Measurements from ENCODE around the gene GARNL3. TPM values are rescaled to one million over a fixed set of nuclear protein-coding genes. Genes with fewer than 3 reads are reported as not detected.

GARNL3 gene
- total RNA-seq, 1 donor from 2014 or later = 32.0 TPM

- Histone ChIP-seq H2AFZ (replicated peaks) (no peak overlapping the region), H3K9ac (no peak overlapping the region), H3K4me3 (no peak overlapping the region), H3K4me2 (no peak overlapping the region), H3K27me3 (no peaks in the 10 kb centered on the region), H3K36me3 (no peaks in the 10 kb centered on the region), H3K9me3 (ENCODE audit: low read depth) (no peaks in the 10 kb centered on the region), H3K27ac (no peak overlapping the region), H3K79me2 (ENCODE audit: low read depth) (no peaks in the 10 kb centered on the region), H4K20me1 (ENCODE audit: low read depth) (no peaks in the 10 kb centered on the region), H3K4me1 (peaks cover 6% of the 10 kb centered on the region), H3F3A (ENCODE audit: low read depth) (no peaks in the 10 kb centered on the region)
- peaks cover 1% of the 10 kb centered on the region for H3K36me3 Mint-ChIP-seq
- H3K27ac Mint-ChIP-seq = no peak overlapping the region
- H3K9me3 Mint-ChIP-seq = no peaks in the 10 kb centered on the region
- no peaks in the 10 kb centered on the region for H3K27me3 Mint-ChIP-seq (ENCODE audit: insufficient read depth, low read depth)
- DNase-seq (ENCODE audit: low spot score) = no peak
- no peak overlapping the region for H3K4me3 Mint-ChIP-seq
- TF ChIP-seq, protein P1, sequence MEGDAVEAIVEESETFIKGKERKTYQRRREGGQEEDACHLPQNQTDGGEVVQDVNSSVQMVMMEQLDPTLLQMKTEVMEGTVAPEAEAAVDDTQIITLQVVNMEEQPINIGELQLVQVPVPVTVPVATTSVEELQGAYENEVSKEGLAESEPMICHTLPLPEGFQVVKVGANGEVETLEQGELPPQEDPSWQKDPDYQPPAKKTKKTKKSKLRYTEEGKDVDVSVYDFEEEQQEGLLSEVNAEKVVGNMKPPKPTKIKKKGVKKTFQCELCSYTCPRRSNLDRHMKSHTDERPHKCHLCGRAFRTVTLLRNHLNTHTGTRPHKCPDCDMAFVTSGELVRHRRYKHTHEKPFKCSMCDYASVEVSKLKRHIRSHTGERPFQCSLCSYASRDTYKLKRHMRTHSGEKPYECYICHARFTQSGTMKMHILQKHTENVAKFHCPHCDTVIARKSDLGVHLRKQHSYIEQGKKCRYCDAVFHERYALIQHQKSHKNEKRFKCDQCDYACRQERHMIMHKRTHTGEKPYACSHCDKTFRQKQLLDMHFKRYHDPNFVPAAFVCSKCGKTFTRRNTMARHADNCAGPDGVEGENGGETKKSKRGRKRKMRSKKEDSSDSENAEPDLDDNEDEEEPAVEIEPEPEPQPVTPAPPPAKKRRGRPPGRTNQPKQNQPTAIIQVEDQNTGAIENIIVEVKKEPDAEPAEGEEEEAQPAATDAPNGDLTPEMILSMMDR (IDR thresholded peaks at IDR 0.05) = no peak
- TF ChIP-seq EZH2phosphoT487 (IDR thresholded peaks at IDR 0.05) (no peak), EZH2 (IDR thresholded peaks at IDR 0.05) (no peak)
- no peaks in the 10 kb centered on the region for H3K4me1 Mint-ChIP-seq
These were observed 26.7 kb downstream of the GARNL3 start for GRCh38 chr9:127291246-127291778.

DNA sequence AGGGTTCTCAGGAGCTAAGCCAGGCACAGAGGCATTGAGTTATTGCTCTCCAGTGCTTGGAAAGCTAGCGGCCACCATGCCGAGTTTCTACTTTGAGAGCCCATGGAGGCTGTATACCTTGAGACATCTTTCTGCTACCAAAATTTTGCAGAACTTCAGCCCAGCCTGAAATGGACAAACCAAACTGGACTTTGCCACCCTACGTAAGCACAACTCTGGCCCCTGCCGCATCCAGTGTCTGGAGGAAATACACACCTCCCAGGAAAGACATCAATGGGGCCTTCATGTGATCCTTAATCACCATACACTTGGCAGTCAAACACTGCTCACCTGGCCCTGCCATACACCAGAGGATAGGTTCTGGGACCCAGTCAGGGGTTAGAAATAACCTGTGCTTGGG is 27.8 kb downstream of the GARNL3 start:
- Histone ChIP-seq H3K9ac (no peak overlapping the region), H3K36me3 (no peaks in the 10 kb centered on the region), H3K4me3 (no peak overlapping the region), H3K27me3 (no peaks in the 10 kb centered on the region), H2AFZ (replicated peaks) (no peak overlapping the region), H3K4me2 (no peak overlapping the region), H3K27ac (no peak overlapping the region), H3K9me3 (ENCODE audit: low read depth) (no peaks in the 10 kb centered on the region), H4K20me1 (ENCODE audit: low read depth) (no peaks in the 10 kb centered on the region), H3F3A (ENCODE audit: low read depth) (no peaks in the 10 kb centered on the region), H3K4me1 (peaks cover 6% of the 10 kb centered on the region), H3K79me2 (ENCODE audit: low read depth) (no peaks in the 10 kb centered on the region)
- no peak for DNase-seq (ENCODE audit: low spot score)
- TF ChIP-seq, protein P1 (IDR thresholded peaks at IDR 0.05) = no peak
- TF ChIP-seq EZH2phosphoT487 (IDR thresholded peaks at IDR 0.05) (no peak), EZH2 (IDR thresholded peaks at IDR 0.05) (no peak)
- Mint-ChIP-seq H3K27me3 (ENCODE audit: insufficient read depth, low read depth) (no peaks in the 10 kb centered on the region), H3K27ac (no peak overlapping the region), H3K36me3 (peaks cover 1% of the 10 kb centered on the region), H3K9me3 (no peaks in the 10 kb centered on the region), H3K4me1 (no peaks in the 10 kb centered on the region), H3K4me3 (no peak overlapping the region)

DNA sequence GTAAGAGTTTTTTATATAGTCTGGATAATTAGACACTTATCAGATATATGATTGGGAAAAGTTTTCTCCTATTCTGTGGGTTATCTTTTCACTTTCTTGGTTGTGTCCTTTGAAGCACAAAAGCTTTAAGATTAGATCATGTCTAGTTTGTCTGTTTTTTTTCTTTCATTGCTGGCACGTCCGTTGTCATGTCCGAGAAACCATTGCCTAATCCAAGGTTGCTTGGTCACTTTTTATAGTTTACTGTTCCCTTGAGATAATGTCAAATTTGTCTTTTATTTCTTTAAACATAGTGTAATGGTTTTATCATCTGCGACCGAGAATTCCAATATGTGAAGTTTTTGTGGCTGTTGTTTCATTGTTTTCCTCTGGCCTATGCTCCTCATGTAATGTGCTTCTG is 28.8 kb downstream of the GARNL3 start:
- H3K36me3 Mint-ChIP-seq = peaks cover 1% of the 10 kb centered on the region
- no peak for DNase-seq (ENCODE audit: low spot score)
- no peaks in the 10 kb centered on the region for H3K9me3 Mint-ChIP-seq

More for the DNA sequence above, 28.8 kb downstream of the GARNL3 start:
- H3K27me3 ChIP-seq = no peaks in the 10 kb centered on the region
- no peaks in the 10 kb centered on the region for H3K9me3 ChIP-seq (ENCODE audit: low read depth)
- peaks cover 6% of the 10 kb centered on the region for H3K4me1 ChIP-seq
- Mint-ChIP-seq H3K4me1 (no peaks in the 10 kb centered on the region), H3K27ac (no peak overlapping the region), H3K4me3 (no peak overlapping the region), H3K27me3 (ENCODE audit: insufficient read depth, low read depth) (no peaks in the 10 kb centered on the region)
- no peak overlapping the region for H2AFZ ChIP-seq (replicated peaks)
- no peaks in the 10 kb centered on the region for H3K79me2 ChIP-seq (ENCODE audit: low read depth)
- H3K4me2 ChIP-seq = no peak overlapping the region
- no peaks in the 10 kb centered on the region for H3K36me3 ChIP-seq
- H3K4me3 ChIP-seq = no peak overlapping the region
- no peaks in the 10 kb centered on the region for H3F3A ChIP-seq (ENCODE audit: low read depth)
- no peaks in the 10 kb centered on the region for H4K20me1 ChIP-seq (ENCODE audit: low read depth)
- no peak for TF ChIP-seq EZH2 (IDR thresholded peaks at IDR 0.05)
- TF ChIP-seq, protein P1 (IDR thresholded peaks at IDR 0.05) = no peak
- TF ChIP-seq EZH2phosphoT487 (IDR thresholded peaks at IDR 0.05) = no peak
- no peak overlapping the region for H3K27ac ChIP-seq
- H3K9ac ChIP-seq = no peak overlapping the region
